Muscle layer of duodenum (tissue), 2 donors: ENCODE results near the gene CACUL1.
"Not testable (repeated sequence)": the region's sequence is repeated elsewhere in the genome, so short reads cannot be mapped to it uniquely, and the experiment has no call there.

Experiments used
- H3K27ac ChIP-seq: one replicate; pipeline ENCODE4 v1.7.0; 2013; ENCODE audit warnings: mild to moderate bottlenecking, low read length
- H3K27me3 ChIP-seq: one replicate; pipeline ENCODE4 v1.7.0; 2013; ENCODE audit warnings: low read depth, mild to moderate bottlenecking, control low read depth, low read length
- H3K36me3 ChIP-seq, 2 donors: one replicate each; pipeline ENCODE4 v1.7.0; 2013; ENCODE audit warnings: low read length in 2 of 2, control low read depth in 1 of 2, mild to moderate bottlenecking in 1 of 2; ENCODE audit not compliant: insufficient read depth in 2 of 2, control insufficient read depth in 1 of 2
- H3K4me1 ChIP-seq, 2 donors: one replicate each; pipeline ENCODE4 v1.7.0; 2013; ENCODE audit warnings: low read length in 2 of 2, mild to moderate bottlenecking in 2 of 2, control low read depth in 1 of 2, moderate library complexity in 1 of 2; ENCODE audit not compliant: insufficient read depth in 2 of 2, control insufficient read depth in 1 of 2
- H3K4me3 ChIP-seq, 2 donors: one replicate each; pipeline ENCODE4 v1.7.0; 2013; ENCODE audit warnings: low read length in 2 of 2, low read depth in 1 of 2, mild to moderate bottlenecking in 1 of 2
- H3K9me3 ChIP-seq, 2 donors: one replicate each; pipeline ENCODE4 v1.7.0; 2013; ENCODE audit warnings: low read length in 2 of 2, control low read depth in 1 of 2, mild to moderate bottlenecking in 1 of 2; ENCODE audit not compliant: control insufficient read depth in 1 of 2
- donor health status: healthy.

Gene CACUL1

GRCh38 chr10:118672766-118673715 is 81.7 kb downstream of the CACUL1 start:
- Histone ChIP-seq H3K4me3 (no peak overlapping the region), H3K9me3 (no peaks in the 10 kb centered on the region), H3K4me1 (peaks cover 0 to 15% of the 10 kb centered on the region in 2 donors), H3K27ac (no peak overlapping the region), H3K36me3 (no peaks in the 10 kb centered on the region), H3K27me3 (no peaks in the 10 kb centered on the region)

- Histone ChIP-seq H3K36me3 (no peaks in the 10 kb centered on the region), H3K4me3 (no peak overlapping the region), H3K27me3 (no peaks in the 10 kb centered on the region), H3K4me1 (peaks cover 0 to 15% of the 10 kb centered on the region in 2 donors), H3K9me3 (no peaks in the 10 kb centered on the region), H3K27ac (no peak overlapping the region)
Observed at GRCh38 chr10:118672153-118672552, 82.6 kb downstream of the CACUL1 start.

GRCh38 chr10:118671221-118671620 is 83.5 kb downstream of the CACUL1 start:
- peaks cover 0 to 15% of the 10 kb centered on the region in 2 donors for H3K4me1 ChIP-seq
- not testable (repeated sequence) for H3K9me3 ChIP-seq, H3K27ac ChIP-seq, H3K4me3 ChIP-seq, H3K36me3 ChIP-seq, H3K27me3 ChIP-seq

GRCh38 chr10:118670472-118671124 is 84.2 kb downstream of the CACUL1 start:
- Histone ChIP-seq H3K27me3 (no peaks in the 10 kb centered on the region), H3K27ac (no peak overlapping the region), H3K9me3 (no peaks in the 10 kb centered on the region), H3K36me3 (no peaks in the 10 kb centered on the region), H3K4me1 (peaks cover 0 to 15% of the 10 kb centered on the region in 2 donors), H3K4me3 (no peak overlapping the region)

GRCh38 chr10:118669835-118670234 is 84.9 kb downstream of the CACUL1 start:
- Histone ChIP-seq H3K27me3 (no peaks in the 10 kb centered on the region), H3K4me1 (peaks cover 0 to 15% of the 10 kb centered on the region in 2 donors), H3K36me3 (no peaks in the 10 kb centered on the region), H3K4me3 (no peak overlapping the region), H3K27ac (no peak overlapping the region), H3K9me3 (no peaks in the 10 kb centered on the region)

- H3K9me3 ChIP-seq = no peaks in the 10 kb centered on the region
- peaks cover 0 to 15% of the 10 kb centered on the region in 2 donors for H3K4me1 ChIP-seq
- H3K27me3 ChIP-seq = no peaks in the 10 kb centered on the region
- no peak overlapping the region for H3K4me3 ChIP-seq
- H3K36me3 ChIP-seq = no peaks in the 10 kb centered on the region
- no peak overlapping the region for H3K27ac ChIP-seq
Observed at GRCh38 chr10:118669020-118669791, 85.6 kb downstream of the CACUL1 start.

GRCh38 chr10:118668228-118668952 is 86.4 kb downstream of the CACUL1 start:
- H3K27me3 ChIP-seq = no peaks in the 10 kb centered on the region
- H3K4me1 ChIP-seq = peaks cover 0 to 15% of the 10 kb centered on the region in 2 donors
- no peak overlapping the region for H3K27ac ChIP-seq
- no peaks in the 10 kb centered on the region for H3K36me3 ChIP-seq
- H3K9me3 ChIP-seq = no peaks in the 10 kb centered on the region
- no peak overlapping the region for H3K4me3 ChIP-seq

GRCh38 chr10:118667732-118668131 is 87.0 kb downstream of the CACUL1 start:
- Histone ChIP-seq H3K4me3 (no peak overlapping the region), H3K27me3 (no peaks in the 10 kb centered on the region), H3K9me3 (no peaks in the 10 kb centered on the region), H3K4me1 (peaks cover 0 to 15% of the 10 kb centered on the region in 2 donors), H3K27ac (no peak overlapping the region), H3K36me3 (no peaks in the 10 kb centered on the region)

GRCh38 chr10:118666350-118666749 is 88.4 kb downstream of the CACUL1 start:
- no peaks in the 10 kb centered on the region for H3K27me3 ChIP-seq

GRCh38 chr10:118664321-118664720 is 90.4 kb downstream of the CACUL1 start:
- peaks cover 0 to 4% of the 10 kb centered on the region in 2 donors for H3K4me1 ChIP-seq
- H3K27ac ChIP-seq = no peak overlapping the region
- H3K36me3 ChIP-seq = no peaks in the 10 kb centered on the region
- peaks cover 0 to 2% of the 10 kb centered on the region in 2 donors for H3K9me3 ChIP-seq
- H3K27me3 ChIP-seq = no peaks in the 10 kb centered on the region
- no peak overlapping the region for H3K4me3 ChIP-seq

More at GRCh38 chr10:118666350-118666749, 88.4 kb downstream of the CACUL1 start:
- Histone ChIP-seq H3K9me3 (no peaks in the 10 kb centered on the region), H3K27ac (no peak overlapping the region), H3K36me3 (no peaks in the 10 kb centered on the region), H3K4me3 (no peak overlapping the region), H3K4me1 (peaks cover 0 to 15% of the 10 kb centered on the region in 2 donors)
